Suprapubic skin (tissue), 4 donors: ENCODE data around the gene PARP8. TPM values are rescaled to one million over a fixed set of nuclear protein-coding genes. Genes with fewer than 3 reads are reported as not detected.

ENCODE experiments used
- DNase-seq, 2 donors: peaks; one replicate each; pipeline ENCODE4 v3.0.0-alpha.2; 2019; ENCODE audit warnings: low spot score in 2 of 2
- H3K27ac ChIP-seq: fragments of 200-600 bp; sonication (generic); one replicate; pipeline ENCODE4 v1.5.1; 2019
- H3K27me3 ChIP-seq: fragments of 200-600 bp; sonication (generic); one replicate; pipeline ENCODE4 v1.5.1; 2019
- H3K36me3 ChIP-seq: fragments of 200-600 bp; sonication (generic); one replicate; pipeline ENCODE4 v1.5.1; 2019
- H3K4me1 ChIP-seq: fragments of 200-600 bp; sonication (generic); one replicate; pipeline ENCODE4 v1.5.1; 2019
- H3K4me3 ChIP-seq: fragments of 200-600 bp; sonication (generic); one replicate; pipeline ENCODE4 v1.5.1; 2019; ENCODE audit warnings: mild to moderate bottlenecking
- H3K9me3 ChIP-seq: fragments of 200-600 bp; sonication (generic); one replicate; pipeline ENCODE4 v1.5.1; 2019
- CTCF ChIP-seq, 2 donors: fragments of 200-600 bp in 1 of 2; fragments of 450-650 bp in 1 of 2; sonication (generic) in 1 of 2; IDR thresholded peaks; one replicate each; pipeline ENCODE4 v1.5.1; 2016 to 2019; ENCODE audit warnings: antibody characterized with exemption in 2 of 2, mild to moderate bottlenecking in 1 of 2, moderate library complexity in 1 of 2
- EP300 ChIP-seq: sonication (generic); formaldehyde crosslinking; IDR thresholded peaks from one replicate; pipeline ENCODE4 v1.6.1; 2017; ENCODE audit warnings: antibody characterized with exemption
- POLR2A ChIP-seq, 2 donors: fragments of 450-650 bp; IDR thresholded peaks; one replicate each; pipeline ENCODE4 v1.6.1; 2017; ENCODE audit warnings: antibody characterized with exemption in 2 of 2, mild to moderate bottlenecking in 2 of 2, moderate library complexity in 2 of 2
- POLR2AphosphoS5 ChIP-seq, 3 donors: sonication (generic); formaldehyde crosslinking; IDR thresholded peaks; one replicate each; pipeline ENCODE4 v1.6.1; 2017; ENCODE audit warnings: antibody characterized with exemption in 3 of 3
- WGBS: methylation state at CpG from one replicate; pipeline ENCODE4 v1.1.5; 2018; 5-methylcytosine and 5-hydroxymethylcytosine counted together
- total RNA-seq, 4 donors: library from RNA; depleted of rRNA; stranded (reverse); fragments of >200 nt; gene quantifications; one replicate each; pipeline ENCODE4 v1.1.0, GENCODE V29; 2016

The PARP8 gene
- total RNA-seq, 4 donors from 2014 or later: 9.7 to 18.0 (median 13.2) TPM

GRCh38 chr5:50710838-50711237 lies 44.4 kb downstream of the PARP8 start:
- H3K27ac ChIP-seq: no peak overlapping the region
- H3K27me3 ChIP-seq: no peaks in the 10 kb centered on the region
- WGBS: 27% methylated on average over 2 of the region's 2 CpGs
- no peak for DNase-seq
- H3K36me3 ChIP-seq: no peaks in the 10 kb centered on the region
- H3K4me3 ChIP-seq: peak overlapping the region; percentile 1
- TF ChIP-seq CTCF (IDR thresholded peaks at IDR 0.05): no peak
- TF ChIP-seq POLR2AphosphoS5 (IDR thresholded peaks at IDR 0.05): no peak
- TF ChIP-seq POLR2A (IDR thresholded peaks at IDR 0.05): no peak
- no peak for TF ChIP-seq EP300
- peaks cover 8% of the 10 kb centered on the region for H3K4me1 ChIP-seq
- H3K9me3 ChIP-seq: no peaks in the 10 kb centered on the region

GRCh38 chr5:50711280-50711679 lies 44.8 kb downstream of the PARP8 start:
- Histone ChIP-seq H3K27ac (no peak overlapping the region), H3K27me3 (no peaks in the 10 kb centered on the region), H3K36me3 (no peaks in the 10 kb centered on the region), H3K4me1 (peaks cover 8% of the 10 kb centered on the region), H3K4me3 (peak overlapping the region; percentile 1), H3K9me3 (no peaks in the 10 kb centered on the region)
- WGBS: 54% methylated on average over 2 of the region's 2 CpGs
- no peak for TF ChIP-seq EP300
- no peak for TF ChIP-seq POLR2AphosphoS5 (IDR thresholded peaks at IDR 0.05)
- no peak for TF ChIP-seq POLR2A (IDR thresholded peaks at IDR 0.05)
- TF ChIP-seq CTCF (IDR thresholded peaks at IDR 0.05): no peak
- DNase-seq: no peak

GRCh38 chr5:50712479-50712878 lies 46.0 kb downstream of the PARP8 start:
- 64% methylated on average over 1 of the region's 1 CpG for WGBS

GRCh38 chr5:50715001-50715400 lies 48.6 kb downstream of the PARP8 start:
- WGBS: 92% methylated on average over 5 of the region's 5 CpGs
- H3K4me1 ChIP-seq: peaks cover 8% of the 10 kb centered on the region
- no peak overlapping the region for H3K27ac ChIP-seq
- no peaks in the 10 kb centered on the region for H3K9me3 ChIP-seq
- no peaks in the 10 kb centered on the region for H3K27me3 ChIP-seq
- TF ChIP-seq CTCF (IDR thresholded peaks at IDR 0.05) (no peak), POLR2AphosphoS5 (IDR thresholded peaks at IDR 0.05) (no peak), POLR2A (IDR thresholded peaks at IDR 0.05) (no peak), EP300 (no peak)
- DNase-seq: no peak
- H3K36me3 ChIP-seq: no peaks in the 10 kb centered on the region
- no peak overlapping the region for H3K4me3 ChIP-seq

More at GRCh38 chr5:50712479-50712878, 46.0 kb downstream of the PARP8 start:
- no peak for DNase-seq
- H3K36me3 ChIP-seq: no peaks in the 10 kb centered on the region
- H3K27me3 ChIP-seq: no peaks in the 10 kb centered on the region
- no peaks in the 10 kb centered on the region for H3K9me3 ChIP-seq
- H3K4me3 ChIP-seq: no peak overlapping the region
- H3K4me1 ChIP-seq: peaks cover 8% of the 10 kb centered on the region
- no peak overlapping the region for H3K27ac ChIP-seq
- no peak for TF ChIP-seq POLR2AphosphoS5 (IDR thresholded peaks at IDR 0.05)
- no peak for TF ChIP-seq CTCF (IDR thresholded peaks at IDR 0.05)
- no peak for TF ChIP-seq EP300
- TF ChIP-seq POLR2A (IDR thresholded peaks at IDR 0.05): no peak

GRCh38 chr5:50716134-50716533 lies 49.7 kb downstream of the PARP8 start:
- H3K27me3 ChIP-seq: no peaks in the 10 kb centered on the region
- no peak for TF ChIP-seq EP300
- TF ChIP-seq POLR2AphosphoS5 (IDR thresholded peaks at IDR 0.05): no peak
- no peak for TF ChIP-seq CTCF (IDR thresholded peaks at IDR 0.05)
- no peak for TF ChIP-seq POLR2A (IDR thresholded peaks at IDR 0.05)

More at GRCh38 chr5:50716134-50716533, 49.7 kb downstream of the PARP8 start:
- 94% methylated on average over 2 of the region's 2 CpGs for WGBS
- Histone ChIP-seq H3K27ac (no peak overlapping the region), H3K4me1 (peaks cover 4% of the 10 kb centered on the region), H3K36me3 (no peaks in the 10 kb centered on the region), H3K4me3 (no peak overlapping the region), H3K9me3 (no peaks in the 10 kb centered on the region)
- no peak for DNase-seq
